NCI-H774 (cell line): ENCODE measurements around the gene RUFY1.
A peak's percentile ranks its signal among the peaks of the same experiment; 100 is the strongest.
"Not testable (repeated sequence)": the region's sequence is repeated elsewhere in the genome, so short reads cannot be mapped to it uniquely, and the experiment has no call there.

Experiments used
- DNase-seq: peaks from one replicate; lab custom pipeline; 2025; lab: John Stamatoyannopoulos, UW

Gene RUFY1

GRCh38 chr5:179534431-179534830 lies 15.9 kb upstream of the RUFY1 start:
- DNase-seq: no peak

- no peak for DNase-seq
Measured at GRCh38 chr5:179536676-179537075, 13.7 kb upstream of the RUFY1 start.

GRCh38 chr5:179542170-179542569 lies 8.2 kb upstream of the RUFY1 start:
- peak; percentile 85 for DNase-seq

- not testable (repeated sequence) for DNase-seq
Measured at GRCh38 chr5:179543275-179543674, 7.1 kb upstream of the RUFY1 start.

GRCh38 chr5:179553006-179553405 lies 2.7 kb downstream of the RUFY1 start:
- DNase-seq: no peak

- no peak for DNase-seq
Measured at GRCh38 chr5:179553875-179554274, 3.5 kb downstream of the RUFY1 start.

GRCh38 chr5:179554981-179555380 lies 4.6 kb downstream of the RUFY1 start:
- no peak for DNase-seq

GRCh38 chr5:179558261-179558799 lies 8.0 kb downstream of the RUFY1 start:
- DNase-seq: not testable (repeated sequence)

- DNase-seq: peak; percentile 68
Measured at GRCh38 chr5:179558932-179559283, 8.6 kb downstream of the RUFY1 start.

- peak; percentile 98 for DNase-seq
Measured at GRCh38 chr5:179559284-179560252, 9.2 kb downstream of the RUFY1 start.

GRCh38 chr5:179564526-179564925 lies 14.2 kb downstream of the RUFY1 start:
- no peak for DNase-seq

GRCh38 chr5:179568721-179569120 lies 18.4 kb downstream of the RUFY1 start:
- no peak for DNase-seq

- DNase-seq: no peak
Measured at GRCh38 chr5:179572386-179572785, 22.0 kb downstream of the RUFY1 start.

- no peak for DNase-seq
Measured at GRCh38 chr5:179577286-179577960, 27.1 kb downstream of the RUFY1 start.

- no peak for DNase-seq
Measured at GRCh38 chr5:179585941-179586401, 35.6 kb downstream of the RUFY1 start.

GRCh38 chr5:179588166-179588565 lies 37.8 kb downstream of the RUFY1 start:
- no peak for DNase-seq

GRCh38 chr5:179595916-179596315 lies 45.6 kb downstream of the RUFY1 start:
- DNase-seq: no peak

GRCh38 chr5:179596421-179596820 lies 46.1 kb downstream of the RUFY1 start:
- DNase-seq: no peak

- no peak for DNase-seq
Measured at GRCh38 chr5:179599100-179599499, 48.7 kb downstream of the RUFY1 start.

GRCh38 chr5:179599566-179599965 lies 49.2 kb downstream of the RUFY1 start:
- DNase-seq: no peak

- DNase-seq: no peak
Measured at GRCh38 chr5:179599973-179600372, 49.6 kb downstream of the RUFY1 start.

- DNase-seq: no peak
Measured at GRCh38 chr5:179601871-179602625, 51.7 kb downstream of the RUFY1 start.
